Gastrocnemius medialis (tissue), 4 donors: ENCODE measurements around the gene THAP12.

Experiments
- CTCF ChIP-seq, 5 experiments: fragments of 450-650 bp in 3 of 5; fragments of 200-600 bp in 2 of 5; sonication (generic) in 2 of 5; IDR thresholded peaks in 4 of 5; conservative IDR thresholded peaks in 1 of 5; 1 replicate in 4 of 5; 2 replicates in 1 of 5; pipeline ENCODE4 v1.5.1; 2016 to 2019; ENCODE audit warnings: antibody characterized with exemption in 5 of 5, mild to moderate bottlenecking in 3 of 5, moderate library complexity in 3 of 5
- POLR2A ChIP-seq, 2 donors: fragments of 450-650 bp; IDR thresholded peaks; one replicate each; pipeline ENCODE4 v1.6.1; 2017; ENCODE audit warnings: antibody characterized with exemption in 2 of 2, mild to moderate bottlenecking in 2 of 2, moderate library complexity in 2 of 2

GRCh38 chr11:76321820-76322524 lies 59.0 kb downstream of the THAP12 start:
- TF ChIP-seq CTCF (IDR thresholded peaks at IDR 0.05 in 4 of 5, conservative IDR thresholded peaks at IDR 0.05 in 1 of 5) (no peak), POLR2A (IDR thresholded peaks at IDR 0.05) (no peak)
